ENCODE data around the gene CHMP4B. TPM values are rescaled to one million over a fixed set of nuclear protein-coding genes. Genes with fewer than 3 reads are reported as not detected.

Gene CHMP4B
- polyA plus RNA-seq, 2 of the 4 experiments (the other 2 are of a cell fraction) = 81.3 to 104 TPM

- no peak for FAIRE-seq
- Histone ChIP-seq H3K4me1 (no peaks in the 10 kb centered on the region), H3K27ac (no peak overlapping the region), H3K4me3 (no peak overlapping the region), H3K4me2 (no peak overlapping the region), H3K9me3 (no peaks in the 10 kb centered on the region)
- POLR2A ChIA-PET = no interaction called here
- WGBS (ENCODE audit: missing lambda C conversion rate) = 92% methylated on average over 7 of the region's 9 CpGs
- CTCF ChIA-PET = no interaction called here
- no peak for DNase-seq (ENCODE audit: low read depth in 1 of 2, low spot score in 1 of 2)
- TF ChIP-seq CHD4 (IDR thresholded peaks at IDR 0.05; ENCODE audit: borderline replicate concordance) (no peak), HOXB5 (CRISPR knock-in tag; IDR thresholded peaks at IDR 0.05) (no peak), EHMT2 (IDR thresholded peaks at IDR 0.05; ENCODE audit: low read depth) (no peak), KDM1A (IDR thresholded peaks at IDR 0.05; ENCODE audit: low read depth) (no peak), NFE2L2 (conservative IDR thresholded peaks at IDR 0.05; ENCODE audit: low read length) (no peak), ZSCAN20 (CRISPR knock-in tag; IDR thresholded peaks at IDR 0.05) (no peak), POLR2A (IDR thresholded peaks at IDR 0.05; ENCODE audit: low read length) (no peak), RFX5 (IDR thresholded peaks at IDR 0.05) (no peak), GATA3 (IDR thresholded peaks at IDR 0.05; ENCODE audit: borderline replicate concordance) (no peak), HES2 (IDR thresholded peaks at IDR 0.05) (no peak), CTCF (IDR thresholded peaks at IDR 0.05) (no peak), NR3C1 (IDR thresholded peaks at IDR 0.05) (no peak)
- no peak for ATAC-seq
These were observed 44.5 kb upstream of the CHMP4B start for GRCh38 chr20:33766686-33767085.

- ChIA-PET CTCF (interaction anchor here (0.8 to 0.9 kb wide), 3 partner anchors 14 to 35 kb away, joined by 3 to 4 read pairs (median 3); no protein-coding TSS in a partner anchor), POLR2A (no interaction called here)
- TF ChIP-seq JUNB (IDR thresholded peaks at IDR 0.05) = no peak
- no peak for TF ChIP-seq BCL3 (IDR thresholded peaks at IDR 0.05)
- TF ChIP-seq NR3C1 (IDR thresholded peaks at IDR 0.05) = no peak
- no peak for TF ChIP-seq ZNF302 (CRISPR knock-in tag; IDR thresholded peaks at IDR 0.05)
- no peak for TF ChIP-seq CBX2 (IDR thresholded peaks at IDR 0.05; ENCODE audit: borderline replicate concordance, low read depth)
- TF ChIP-seq POLR2AphosphoS2 (conservative IDR thresholded peaks at IDR 0.05; ENCODE audit: low read length) = no peak
- TF ChIP-seq FOSL2 (IDR thresholded peaks at IDR 0.05) = no peak
- TF ChIP-seq FOSL2 (CRISPR knock-in tag; IDR thresholded peaks at IDR 0.05) = no peak
- TF ChIP-seq HEYL (CRISPR knock-in tag; IDR thresholded peaks at IDR 0.05) = no peak
- no peak for TF ChIP-seq HOXA7 (CRISPR knock-in tag; IDR thresholded peaks at IDR 0.05)
- FAIRE-seq (no peak), DNase-seq (ENCODE audit: low read depth in 1 of 2, low spot score in 1 of 2) (no peak), ATAC-seq (no peak)
- Histone ChIP-seq H3K27ac (no peak overlapping the region), H3K4me2 (no peak overlapping the region), H3K9me3 (no peaks in the 10 kb centered on the region), H3K4me3 (no peak overlapping the region), H3K4me1 (no peaks in the 10 kb centered on the region)
- WGBS (ENCODE audit: missing lambda C conversion rate) = 95% methylated on average over 2 of the region's 2 CpGs
These were observed 43.4 kb upstream of the CHMP4B start for GRCh38 chr20:33767777-33768138.

- FAIRE-seq (no peak), DNase-seq (ENCODE audit: low read depth in 1 of 2, low spot score in 1 of 2) (no peak), ATAC-seq (no peak)
- Histone ChIP-seq H3K4me3 (no peak overlapping the region), H3K4me1 (no peaks in the 10 kb centered on the region), H3K4me2 (no peak overlapping the region), H3K9me3 (no peaks in the 10 kb centered on the region), H3K27ac (no peak overlapping the region)
- ChIA-PET CTCF (no interaction called here), POLR2A (no interaction called here)
- WGBS (ENCODE audit: missing lambda C conversion rate) = 72% methylated on average over 4 of the region's 4 CpGs
- no peak for TF ChIP-seq HMGXB4 (CRISPR knock-in tag; IDR thresholded peaks at IDR 0.05; ENCODE audit: borderline replicate concordance)
- TF ChIP-seq POLR2AphosphoS2 (conservative IDR thresholded peaks at IDR 0.05; ENCODE audit: low read length) = no peak
- TF ChIP-seq GATA3 (IDR thresholded peaks at IDR 0.05; ENCODE audit: borderline replicate concordance) = no peak
- TF ChIP-seq MAX (IDR thresholded peaks at IDR 0.05) = no peak
- no peak for TF ChIP-seq ESRRA (IDR thresholded peaks at IDR 0.05; ENCODE audit: borderline replicate concordance, low read length)
- TF ChIP-seq HOXA7 (CRISPR knock-in tag; IDR thresholded peaks at IDR 0.05) = no peak
- no peak for TF ChIP-seq EP300 (IDR thresholded peaks at IDR 0.05)
- no peak for TF ChIP-seq KDM5A (IDR thresholded peaks at IDR 0.05)
- no peak for TF ChIP-seq SMC3 (IDR thresholded peaks at IDR 0.05)
These were observed 42.1 kb upstream of the CHMP4B start for GRCh38 chr20:33769043-33769442.
